HG03139 (cell line): Measurements from ENCODE around the gene ARHGAP8.
"Not testable (repeated sequence)": the region's sequence is repeated elsewhere in the genome, so short reads cannot be mapped to it uniquely, and the experiment has no call there.

Source experiments
- ATAC-seq: cut with Tn5 transposase; IDR thresholded peaks from one replicate; pipeline ENCODE4 v1.9.1; 2021; ENCODE audit not compliant: unreplicated experiment

The ARHGAP8 gene

GRCh38 chr22:44799946-44800634, 47.7 kb downstream of the ARHGAP8 start:
- not testable (repeated sequence) for ATAC-seq

DNA sequence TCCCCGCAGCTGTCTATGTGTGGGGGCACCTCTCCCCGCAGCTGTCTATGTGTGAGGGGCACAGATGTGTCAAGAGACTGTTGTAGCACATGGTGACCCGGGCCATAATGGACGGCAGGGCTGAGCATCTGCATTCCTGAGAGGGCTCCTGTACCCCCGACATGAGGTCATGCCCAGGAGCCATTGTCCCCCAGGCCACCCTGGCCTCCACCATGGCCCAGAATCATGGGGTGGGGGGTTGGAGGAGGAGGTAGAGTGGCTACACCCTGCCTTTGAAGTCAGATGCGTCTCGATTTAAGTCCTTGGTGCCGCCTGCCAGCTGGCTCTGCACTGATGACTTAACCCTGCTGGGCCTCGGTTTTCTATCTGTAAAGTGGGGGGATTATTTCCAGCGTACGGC, 49.1 kb downstream of the ARHGAP8 start:
- no peak for ATAC-seq

- no peak for ATAC-seq
These were observed 49.8 kb downstream of the ARHGAP8 start for GRCh38 chr22:44802071-44802700.

- ATAC-seq: no peak
These were observed 50.6 kb downstream of the ARHGAP8 start for GRCh38 chr22:44802956-44803355.

DNA sequence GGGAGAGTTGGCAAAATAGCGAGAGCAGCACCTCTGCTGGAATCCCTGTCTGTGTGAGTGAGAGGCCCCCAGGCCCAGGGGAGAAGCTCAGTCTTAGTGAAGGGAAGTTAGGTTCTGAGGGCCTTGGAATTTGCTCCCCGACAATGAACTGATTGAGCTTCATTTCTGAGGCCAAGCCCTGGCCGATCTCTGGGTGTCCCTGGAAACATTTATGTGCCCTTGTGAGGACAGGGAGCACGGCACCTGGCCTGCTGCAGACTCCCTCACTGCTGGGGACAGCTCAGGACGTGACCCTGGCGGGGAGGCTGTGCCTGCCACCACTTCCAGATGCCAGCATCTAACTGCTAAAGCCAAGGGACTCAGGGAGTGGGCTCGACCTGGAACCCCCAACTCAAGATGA, 52.0 kb downstream of the ARHGAP8 start:
- ATAC-seq: no peak

DNA sequence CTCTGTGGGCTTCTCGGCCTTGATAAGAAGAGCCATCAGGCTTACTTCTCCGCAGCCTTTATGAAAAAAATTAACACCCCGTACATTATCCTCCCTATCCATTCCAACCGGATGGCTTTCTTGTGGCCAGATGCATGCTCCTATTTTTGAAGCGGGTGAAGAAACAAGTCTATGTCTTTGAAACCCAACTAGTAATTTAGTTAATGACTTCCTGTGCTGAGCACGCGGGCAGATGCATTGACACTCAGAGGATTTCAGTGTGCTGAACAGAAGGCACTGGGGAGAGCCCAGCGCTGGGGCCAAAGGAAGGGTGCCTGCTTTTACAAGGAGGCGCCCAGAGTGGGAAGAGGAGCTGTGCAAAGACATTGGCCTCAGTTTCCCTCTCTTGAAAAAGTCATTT, 53.3 kb downstream of the ARHGAP8 start:
- ATAC-seq: no peak

DNA sequence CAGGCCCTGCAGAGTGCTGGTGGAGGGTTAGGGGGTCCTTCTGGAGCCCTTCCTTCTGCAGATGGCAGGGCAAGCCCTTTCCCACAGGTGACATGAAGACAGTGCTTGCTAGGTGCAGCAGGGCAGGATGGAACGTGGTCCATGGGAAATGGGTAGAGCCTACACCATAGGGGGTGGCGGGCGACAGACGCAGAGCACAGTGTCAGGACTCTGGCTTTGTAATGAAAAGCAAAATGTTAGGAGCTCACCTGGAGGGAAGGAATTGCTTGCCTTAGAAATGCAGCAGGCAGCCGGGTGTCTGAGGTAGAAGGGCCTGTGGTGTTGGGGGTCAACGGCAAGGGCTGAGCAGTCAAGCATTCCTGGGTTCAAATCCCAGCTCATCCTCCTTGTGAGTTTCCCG, 54.9 kb downstream of the ARHGAP8 start:
- no peak for ATAC-seq

- no peak for ATAC-seq
These were observed 55.7 kb downstream of the ARHGAP8 start for GRCh38 chr22:44807915-44808690.

DNA sequence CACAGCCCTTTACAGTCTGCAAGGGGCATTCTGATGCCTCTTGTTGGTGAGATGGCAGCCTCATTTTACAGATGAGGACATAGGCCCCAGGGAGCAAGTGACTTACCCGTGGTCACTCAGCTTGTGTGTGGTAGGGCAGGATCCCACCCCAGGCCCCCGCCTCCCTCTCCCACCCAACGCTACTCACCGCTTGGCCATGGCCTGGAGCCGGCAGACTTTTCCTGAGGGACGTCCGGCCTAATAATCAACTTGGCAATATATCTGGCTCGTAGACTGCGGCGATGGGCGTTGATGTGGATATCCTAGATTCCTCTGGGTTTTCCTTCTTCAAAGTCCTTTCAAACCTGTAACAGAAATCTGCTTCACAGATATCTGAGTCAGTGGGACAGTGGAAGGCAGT, 57.1 kb downstream of the ARHGAP8 start:
- no peak for ATAC-seq

- no peak for ATAC-seq
These were observed 58.8 kb downstream of the ARHGAP8 start for GRCh38 chr22:44811141-44811540.

DNA sequence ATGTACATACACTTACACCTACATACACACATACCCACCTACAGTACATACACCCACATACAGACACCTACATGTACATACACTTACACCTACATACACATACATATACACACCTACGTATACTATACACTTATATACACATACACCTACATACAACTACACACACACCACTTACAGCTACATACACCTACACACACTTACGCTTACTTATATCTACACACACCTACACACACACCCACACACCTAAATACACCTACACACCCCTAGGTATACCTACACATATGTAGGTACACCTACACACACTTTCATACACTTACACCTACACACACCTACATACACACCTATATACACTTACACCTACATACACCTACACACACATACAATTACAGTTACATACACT, 61.0 kb downstream of the ARHGAP8 start:
- ATAC-seq: no peak

- ATAC-seq: no peak
These were observed 62.1 kb downstream of the ARHGAP8 start for GRCh38 chr22:44814266-44815098.

- no peak for ATAC-seq
These were observed 63.0 kb downstream of the ARHGAP8 start for GRCh38 chr22:44815099-44816070.

- ATAC-seq: no peak
These were observed 63.8 kb downstream of the ARHGAP8 start for GRCh38 chr22:44816141-44816540.

DNA sequence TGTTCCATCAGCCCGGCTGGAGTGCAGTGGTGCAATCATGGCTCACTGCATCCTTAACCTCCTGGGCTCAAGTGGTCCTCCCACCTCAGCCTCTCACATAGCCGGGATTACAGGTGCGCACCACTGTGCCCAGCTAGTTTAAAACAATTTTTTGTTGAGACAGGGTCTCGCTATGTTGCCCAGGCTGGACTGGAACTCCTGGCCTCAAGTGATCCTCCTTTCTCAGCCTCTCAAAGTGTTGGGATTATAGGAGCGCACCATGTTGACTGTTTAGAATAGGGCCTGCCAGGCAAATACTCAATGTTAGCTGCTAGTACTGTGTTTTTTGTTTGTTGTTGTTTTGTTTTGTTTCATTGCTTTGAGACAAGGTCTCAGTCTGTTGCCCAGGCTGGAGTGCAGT, 66.4 kb downstream of the ARHGAP8 start:
- ATAC-seq: no peak

GRCh38 chr22:44819966-44820631, 67.7 kb downstream of the ARHGAP8 start:
- ATAC-seq: no peak

DNA sequence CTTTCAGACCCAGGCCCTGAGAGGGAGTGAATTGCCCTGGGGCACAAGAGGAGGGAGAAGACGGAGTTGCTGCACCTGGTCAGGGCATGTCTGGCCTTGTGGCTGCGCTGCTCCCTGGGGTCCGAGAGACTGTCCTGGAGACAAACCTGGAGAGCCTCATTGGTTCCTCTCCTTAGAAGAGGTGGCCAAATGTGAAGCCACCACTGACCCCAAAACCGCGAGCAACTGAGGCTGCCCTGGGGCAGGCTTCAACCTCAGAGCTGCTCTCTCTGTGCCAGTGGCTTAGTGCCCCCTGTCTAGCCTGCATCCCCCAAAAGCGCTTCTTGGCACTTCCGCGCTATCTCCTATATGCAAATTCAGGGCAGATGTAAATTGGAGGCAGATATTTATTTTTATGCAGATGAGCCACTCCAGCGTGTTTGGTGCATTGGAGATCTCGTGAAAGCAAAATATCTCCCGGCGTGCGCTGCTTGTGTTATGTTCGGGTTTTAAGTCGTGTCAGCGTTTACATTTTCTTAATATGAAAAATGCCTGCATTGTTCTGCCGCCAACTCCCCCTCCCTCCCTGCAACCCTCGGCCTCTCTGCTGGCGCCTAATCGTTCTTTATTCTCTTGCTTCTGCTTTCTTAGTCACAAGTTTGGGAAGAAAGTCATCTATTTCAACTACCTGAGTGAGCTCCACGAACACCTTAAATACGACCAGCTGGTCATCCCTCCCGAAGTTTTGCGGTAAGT, 69.5 kb downstream of the ARHGAP8 start:
- ATAC-seq: no peak

DNA sequence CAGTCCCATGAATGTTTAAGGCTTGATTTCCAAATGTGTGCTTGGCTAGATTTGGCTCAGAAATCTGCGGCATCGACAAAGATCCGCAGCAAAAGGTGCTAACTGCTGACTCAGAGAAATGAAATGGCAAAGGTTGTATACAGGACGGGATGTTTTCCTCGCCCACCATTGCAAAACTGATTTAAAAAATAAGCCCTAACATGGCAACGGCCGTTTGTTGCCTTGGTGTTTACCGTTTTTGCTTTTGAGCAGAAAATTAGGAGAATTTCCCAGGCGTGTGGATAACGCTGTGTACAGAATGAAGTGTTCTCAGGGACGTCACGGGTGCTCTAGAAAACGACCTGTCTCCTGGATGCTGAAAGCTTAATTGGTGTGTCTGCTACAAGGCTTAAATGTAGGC, 70.2 kb downstream of the ARHGAP8 start:
- no peak for ATAC-seq

GRCh38 chr22:44823396-44823795, 71.0 kb downstream of the ARHGAP8 start:
- no peak for ATAC-seq
